Measurements from ENCODE around the gene CHDH.

Gene CHDH

DNA sequence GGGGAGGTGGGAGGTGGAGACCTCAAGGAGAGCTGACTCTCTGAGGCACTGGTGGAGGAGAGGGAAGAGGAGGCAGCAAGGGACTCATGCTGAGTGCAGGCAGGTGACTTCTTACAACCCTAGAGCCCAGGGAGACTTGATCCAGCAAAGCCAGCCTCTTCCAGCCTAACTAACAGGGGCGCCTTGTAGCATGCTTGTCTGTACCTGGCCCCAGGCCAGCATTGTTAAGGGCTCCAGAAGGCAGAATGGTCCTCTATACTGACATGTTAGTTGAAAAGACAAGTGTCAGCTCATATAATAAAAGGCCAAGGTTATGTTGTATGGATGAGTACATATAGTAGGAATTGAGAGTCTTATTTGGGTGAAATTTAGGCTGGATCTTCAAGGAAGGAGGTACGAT, 65.4 kb downstream of the CHDH start:
- no peak for DNase-seq

DNA sequence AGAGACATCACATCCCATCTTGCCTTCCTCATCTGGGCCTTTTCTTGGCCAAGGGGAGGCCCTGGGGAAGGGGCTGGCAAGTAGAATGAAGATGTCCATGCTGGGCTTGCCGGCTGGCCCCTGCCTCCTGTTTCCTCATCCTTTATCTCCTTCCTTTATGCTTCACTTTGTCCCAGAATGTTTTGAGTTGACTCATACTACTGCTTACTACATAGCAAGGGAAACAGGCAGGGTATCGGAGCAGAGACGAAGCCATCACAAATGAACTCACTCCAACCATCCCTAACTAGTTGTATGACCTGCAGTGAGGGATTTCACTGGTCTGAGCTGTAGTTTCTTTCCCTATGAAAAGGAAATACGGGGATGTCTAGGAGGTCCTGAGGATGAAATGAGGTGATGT, 66.0 kb downstream of the CHDH start:
- no peak for DNase-seq

DNA sequence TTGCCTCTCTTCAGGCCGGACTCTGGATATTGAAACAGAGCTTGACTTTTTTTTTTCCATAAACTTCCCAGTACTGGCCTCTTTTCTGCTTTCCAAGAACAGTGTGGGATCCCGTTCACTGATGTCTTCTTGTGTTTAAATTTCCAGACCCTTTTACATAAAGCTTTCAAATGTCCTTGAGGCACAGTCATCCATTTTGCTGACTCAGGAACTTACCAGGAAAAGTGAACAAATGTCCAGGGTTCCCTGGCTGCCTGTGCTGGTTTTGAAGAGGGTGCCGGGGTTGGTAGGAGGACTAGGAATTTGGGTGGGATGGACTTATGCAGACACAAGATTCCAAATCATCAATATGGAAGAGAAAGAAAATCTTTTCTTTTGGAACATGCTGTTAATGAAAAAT, 68.1 kb downstream of the CHDH start:
- no peak for DNase-seq

DNA sequence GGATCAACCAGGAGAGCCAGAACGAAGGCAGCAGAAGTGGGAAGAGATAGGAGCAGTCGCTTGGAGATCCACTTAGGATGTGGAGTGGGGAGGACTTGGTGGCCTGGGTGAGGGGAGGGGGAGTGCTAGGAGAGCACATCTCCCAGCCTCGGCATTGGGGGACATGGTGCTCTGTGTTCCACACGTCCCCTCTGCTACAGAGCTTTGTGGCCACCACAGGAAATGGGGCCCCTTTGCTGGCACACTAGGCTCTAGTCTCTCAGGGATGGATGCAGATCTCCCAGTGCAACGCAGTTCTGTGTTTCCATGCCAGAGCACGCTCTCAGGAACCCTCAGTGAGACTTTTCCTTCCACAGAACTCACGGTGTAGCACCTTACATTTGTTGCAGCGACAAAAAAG, 68.8 kb downstream of the CHDH start:
- DNase-seq, result no peak

DNA sequence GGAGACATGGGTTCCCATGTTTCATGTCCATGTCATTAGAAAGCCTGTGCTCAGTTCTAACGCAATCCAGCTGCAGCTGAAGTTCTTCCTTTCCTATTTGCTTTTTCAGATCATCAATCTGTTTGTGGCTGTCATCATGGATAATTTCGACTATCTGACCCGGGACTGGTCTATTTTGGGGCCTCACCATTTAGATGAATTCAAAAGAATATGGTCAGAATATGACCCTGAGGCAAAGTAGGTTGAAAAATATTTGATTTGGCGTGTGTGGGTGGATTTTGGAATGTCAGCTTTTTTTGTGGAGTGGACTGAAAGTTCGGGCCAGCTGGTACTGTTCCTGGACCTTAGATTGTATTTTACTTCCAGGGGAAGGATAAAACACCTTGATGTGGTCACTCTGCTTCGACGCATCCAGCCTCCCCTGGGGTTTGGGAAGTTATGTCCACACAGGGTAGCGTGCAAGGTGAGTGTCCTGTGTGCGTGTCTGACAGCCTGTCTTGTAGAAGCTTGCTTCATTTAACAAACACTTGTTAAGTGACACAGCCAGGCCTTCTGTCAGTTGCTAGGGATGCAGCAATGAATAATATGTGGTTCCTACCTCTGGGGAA, 69.6 kb downstream of the CHDH start:
- no peak for DNase-seq

- no peak for DNase-seq
Measured at GRCh38 chr3:53775834-53776251, 70.4 kb downstream of the CHDH start.

DNA sequence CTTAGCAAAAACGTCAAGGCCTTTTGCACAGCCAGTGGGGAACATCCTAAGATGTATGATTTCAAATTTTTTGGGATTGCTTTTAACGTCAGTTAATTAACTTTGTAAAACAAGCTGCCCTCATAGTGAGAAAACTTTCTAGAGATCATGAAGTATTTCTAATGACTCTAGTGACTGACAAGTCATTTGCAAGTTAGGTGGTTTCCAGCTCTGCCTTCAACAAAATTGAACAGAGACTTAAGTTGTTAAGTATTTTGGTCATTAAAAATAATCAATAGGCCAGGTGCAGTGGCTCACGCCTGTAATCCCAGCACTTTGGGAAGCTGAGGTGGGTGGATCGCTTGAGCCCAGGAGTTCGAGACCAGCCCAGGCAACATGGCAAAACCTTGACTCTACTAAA, 71.2 kb downstream of the CHDH start:
- DNase-seq, result no peak

DNA sequence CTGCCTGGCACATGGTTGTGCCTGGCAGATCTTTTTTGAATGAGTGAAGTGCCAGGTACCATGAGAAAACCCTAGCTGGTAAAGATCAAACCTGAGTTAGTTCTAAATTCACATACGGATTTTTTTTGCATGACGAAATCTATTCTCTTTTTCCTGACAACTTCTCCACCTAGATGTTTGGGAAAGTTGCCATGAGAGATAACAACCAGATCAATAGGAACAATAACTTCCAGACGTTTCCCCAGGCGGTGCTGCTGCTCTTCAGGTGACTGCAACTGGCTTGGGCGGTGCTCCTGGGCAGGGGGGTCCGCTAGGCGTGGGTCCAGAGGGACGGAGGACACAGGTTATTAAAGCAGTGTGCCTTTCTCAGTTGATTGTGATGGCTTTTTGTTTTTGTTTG, 71.8 kb downstream of the CHDH start:
- DNase-seq, result no peak

GRCh38 chr3:53773611-53774368, 72.4 kb downstream of the CHDH start:
- no peak for DNase-seq

DNA sequence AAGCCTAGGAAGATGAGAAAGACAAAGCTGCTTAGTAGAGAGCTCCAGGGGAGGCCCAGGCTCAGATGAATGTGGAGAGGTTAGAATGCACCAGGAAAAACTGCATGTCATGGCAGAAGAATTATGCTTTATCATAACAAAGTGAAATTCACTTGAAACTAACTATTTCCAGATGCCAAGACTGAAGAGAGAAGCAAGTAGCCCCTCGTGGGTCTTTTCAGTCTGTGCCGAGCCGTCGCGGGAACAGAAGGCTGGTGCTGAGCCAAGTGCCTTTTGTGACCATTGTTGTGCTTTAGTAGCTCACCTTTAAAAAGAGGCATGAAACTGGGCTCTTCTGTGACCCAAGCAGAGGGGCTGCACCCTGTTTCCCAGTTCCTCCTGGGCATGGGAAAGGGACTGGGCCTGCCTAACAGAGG, 73.2 kb downstream of the CHDH start:
- no peak for DNase-seq

DNA sequence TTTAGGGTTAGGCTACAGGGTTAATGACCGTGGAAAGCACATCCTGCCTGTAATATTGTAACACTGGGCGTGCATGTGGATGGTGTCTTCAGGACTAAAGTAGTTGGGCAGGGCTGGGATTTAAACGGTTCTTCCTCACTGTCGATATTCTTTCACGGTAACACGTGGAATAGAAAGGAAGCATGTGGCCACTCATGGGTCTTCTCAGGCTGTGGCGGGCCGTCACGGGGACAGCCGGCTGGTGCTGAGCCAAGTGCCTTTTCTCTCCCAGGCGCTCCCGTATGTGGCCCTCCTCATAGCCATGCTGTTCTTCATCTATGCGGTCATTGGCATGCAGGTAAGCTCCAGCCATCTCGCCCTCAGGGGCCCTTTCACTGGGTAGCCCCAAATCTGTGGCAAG, 73.7 kb downstream of the CHDH start:
- no peak for DNase-seq

- DNase-seq, result no peak
Measured at GRCh38 chr3:53768478-53769459, 77.5 kb downstream of the CHDH start.

GRCh38 chr3:53766706-53767105, 79.5 kb downstream of the CHDH start:
- DNase-seq, result no peak

DNA sequence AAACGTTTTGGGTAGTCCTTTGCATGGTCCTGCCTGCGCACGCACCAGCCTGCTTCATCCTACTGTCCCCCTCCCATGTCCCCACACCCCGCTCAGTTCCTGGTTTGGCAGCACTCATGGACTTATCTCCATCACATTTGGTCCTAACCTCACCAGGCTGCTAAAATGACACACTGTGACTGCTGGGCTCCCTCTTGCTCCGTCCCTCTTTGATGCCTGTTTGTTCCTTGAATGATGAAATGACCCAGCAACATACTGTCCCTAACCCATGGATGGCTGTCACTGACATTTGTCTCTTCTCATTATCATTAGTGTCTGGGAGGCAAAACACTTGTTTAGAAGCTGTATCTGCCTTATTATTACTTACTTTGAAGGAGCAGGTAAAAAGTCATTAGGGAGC, 80.5 kb downstream of the CHDH start:
- no peak for DNase-seq

DNA sequence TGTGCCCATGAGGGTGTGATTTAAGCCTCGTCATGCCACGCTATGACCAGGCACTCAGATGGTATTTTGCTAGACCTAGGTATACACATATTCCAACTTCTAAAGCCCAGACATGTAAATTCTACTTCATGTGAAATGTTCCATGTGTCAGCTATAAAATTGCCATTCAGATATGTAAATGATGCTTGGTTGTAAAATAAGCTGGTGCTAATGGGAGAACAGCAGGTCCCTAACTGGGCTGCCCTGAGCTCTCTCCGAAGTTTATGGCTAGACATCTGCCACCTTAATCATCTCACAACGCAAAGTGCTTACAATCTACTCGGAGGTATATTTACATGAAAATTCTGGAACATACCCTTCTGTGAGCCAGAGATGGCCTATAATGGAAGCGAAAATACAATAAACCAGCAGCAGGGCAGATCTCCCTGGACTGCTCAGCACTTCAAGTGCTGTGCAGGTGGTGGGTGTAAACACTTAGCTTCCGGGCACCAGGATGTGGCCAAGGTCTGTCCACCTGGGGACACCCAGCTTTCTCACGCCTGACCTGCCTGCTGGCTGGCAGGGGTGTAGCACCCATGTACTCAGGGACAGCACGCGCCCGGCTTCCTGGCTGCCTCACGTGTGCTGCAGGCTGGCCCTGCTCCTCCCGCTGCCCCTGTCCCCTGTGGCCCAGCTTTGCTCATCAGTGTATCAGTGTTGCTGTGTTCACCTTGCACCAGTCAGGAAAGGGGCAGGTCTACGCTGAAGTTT, 82.0 kb downstream of the CHDH start:
- DNase-seq, result no peak

- no peak for DNase-seq
Measured at GRCh38 chr3:53763353-53763752, 82.9 kb downstream of the CHDH start.
